Ishikawa (cell line): ENCODE measurements around the gene ADGRE3.

Experiments used
- CEBPB ChIP-seq: IDR thresholded peaks from 2 replicates; pipeline ENCODE4 v1.6.1; 2012
- CREB1 ChIP-seq: IDR thresholded peaks from 2 replicates; pipeline ENCODE4 v1.6.1; 2012; ENCODE audit warnings: low read depth
- EGR1 ChIP-seq: IDR thresholded peaks from 2 replicates; pipeline ENCODE4 v1.6.1; 2012
- EP300 ChIP-seq: IDR thresholded peaks from 2 replicates; pipeline ENCODE4 v1.6.1; 2012; ENCODE audit warnings: borderline replicate concordance
- FOXM1 ChIP-seq: IDR thresholded peaks from 2 replicates; pipeline ENCODE4 v1.6.1; 2012; ENCODE audit warnings: low read depth, borderline replicate concordance
- MAX ChIP-seq: IDR thresholded peaks from 2 replicates; pipeline ENCODE4 v1.6.1; 2012
- NFIC ChIP-seq: IDR thresholded peaks from 2 replicates; pipeline ENCODE4 v1.6.1; 2012
- RAD21 ChIP-seq: IDR thresholded peaks from 2 replicates; pipeline ENCODE4 v1.6.1; 2012; ENCODE audit warnings: low read depth
- REST ChIP-seq: IDR thresholded peaks from 2 replicates; pipeline ENCODE4 v1.6.1; 2012; ENCODE audit warnings: low read depth, mild to moderate bottlenecking
- TAF1 ChIP-seq: IDR thresholded peaks from 2 replicates; pipeline ENCODE4 v1.6.1; 2012; ENCODE audit warnings: low read depth, mild to moderate bottlenecking
- TCF12 ChIP-seq: IDR thresholded peaks from 2 replicates; pipeline ENCODE4 v1.6.1; 2012; ENCODE audit warnings: low read depth
- TEAD4 ChIP-seq: IDR thresholded peaks from 2 replicates; pipeline ENCODE4 v1.6.1; 2012
- USF1 ChIP-seq: IDR thresholded peaks from 2 replicates; pipeline ENCODE4 v1.6.1; 2012
- YY1 ChIP-seq: IDR thresholded peaks from 2 replicates; pipeline ENCODE4 v1.6.1; 2012; ENCODE audit warnings: low read depth
- ZBTB7A ChIP-seq: IDR thresholded peaks from 2 replicates; pipeline ENCODE4 v1.6.1; 2012; ENCODE audit warnings: low read depth

The ADGRE3 gene

GRCh38 chr19:14659874-14660489 lies 14.7 kb downstream of the ADGRE3 start:
- no peak for TF ChIP-seq FOXM1

GRCh38 chr19:14655726-14656125 lies 18.9 kb downstream of the ADGRE3 start:
- TF ChIP-seq RAD21 (no peak), USF1 (no peak), FOXM1 (no peak), CREB1 (no peak), EP300 (no peak), ZBTB7A (no peak), NFIC (no peak), TCF12 (no peak), CEBPB (no peak), YY1 (no peak), TAF1 (no peak), TEAD4 (no peak)

GRCh38 chr19:14654786-14655560 lies 19.7 kb downstream of the ADGRE3 start:
- TF ChIP-seq TAF1 (no peak), TCF12 (no peak), RAD21 (no peak), TEAD4 (no peak), YY1 (no peak), REST (no peak)

- TF ChIP-seq USF1 (no peak), EGR1 (no peak), YY1 (no peak), EP300 (no peak), CREB1 (no peak), FOXM1 (no peak), MAX (no peak), TEAD4 (no peak), NFIC (no peak), REST (no peak), ZBTB7A (no peak), RAD21 (no peak), TAF1 (no peak), CEBPB (no peak), TCF12 (no peak)
These were observed 24.5 kb downstream of the ADGRE3 start for GRCh38 chr19:14650161-14650560.

- TF ChIP-seq YY1 (no peak), MAX (no peak), CREB1 (no peak), USF1 (no peak), TCF12 (no peak), CEBPB (no peak)
These were observed 25.6 kb downstream of the ADGRE3 start for GRCh38 chr19:14649020-14649419.

- TF ChIP-seq FOXM1 (no peak), ZBTB7A (no peak), CREB1 (no peak), NFIC (no peak), MAX (no peak), YY1 (no peak), EP300 (no peak), REST (no peak)
These were observed 26.1 kb downstream of the ADGRE3 start for GRCh38 chr19:14648506-14648905.
